ENCODE data around the gene HRH2.

HRH2 gene

DNA sequence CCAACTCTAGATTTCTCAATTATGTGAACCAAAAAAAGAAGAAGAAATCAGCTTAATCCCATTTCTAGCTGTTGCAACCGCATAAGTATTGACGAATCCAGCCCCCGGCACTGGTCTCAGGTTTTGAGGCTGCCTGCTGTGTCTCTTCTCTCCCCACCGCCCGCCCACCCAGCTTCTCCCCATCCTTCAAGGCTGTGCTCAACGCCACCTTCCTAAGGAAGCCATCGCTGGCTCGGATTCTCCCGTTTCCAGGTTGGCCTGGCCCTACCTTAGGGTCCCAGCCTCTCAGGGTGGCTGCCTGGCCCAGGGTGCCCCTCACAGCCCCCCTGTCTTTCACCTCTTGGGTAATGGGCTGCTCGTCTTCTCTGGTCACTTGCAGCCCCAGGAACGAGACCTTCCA is 77.8 kb downstream of the HRH2 start:
- TF ChIP-seq, protein P1, sequence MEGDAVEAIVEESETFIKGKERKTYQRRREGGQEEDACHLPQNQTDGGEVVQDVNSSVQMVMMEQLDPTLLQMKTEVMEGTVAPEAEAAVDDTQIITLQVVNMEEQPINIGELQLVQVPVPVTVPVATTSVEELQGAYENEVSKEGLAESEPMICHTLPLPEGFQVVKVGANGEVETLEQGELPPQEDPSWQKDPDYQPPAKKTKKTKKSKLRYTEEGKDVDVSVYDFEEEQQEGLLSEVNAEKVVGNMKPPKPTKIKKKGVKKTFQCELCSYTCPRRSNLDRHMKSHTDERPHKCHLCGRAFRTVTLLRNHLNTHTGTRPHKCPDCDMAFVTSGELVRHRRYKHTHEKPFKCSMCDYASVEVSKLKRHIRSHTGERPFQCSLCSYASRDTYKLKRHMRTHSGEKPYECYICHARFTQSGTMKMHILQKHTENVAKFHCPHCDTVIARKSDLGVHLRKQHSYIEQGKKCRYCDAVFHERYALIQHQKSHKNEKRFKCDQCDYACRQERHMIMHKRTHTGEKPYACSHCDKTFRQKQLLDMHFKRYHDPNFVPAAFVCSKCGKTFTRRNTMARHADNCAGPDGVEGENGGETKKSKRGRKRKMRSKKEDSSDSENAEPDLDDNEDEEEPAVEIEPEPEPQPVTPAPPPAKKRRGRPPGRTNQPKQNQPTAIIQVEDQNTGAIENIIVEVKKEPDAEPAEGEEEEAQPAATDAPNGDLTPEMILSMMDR (IDR thresholded peaks at IDR 0.05; ENCODE audit: low read depth, low read length, missing control alignments): no peak

DNA sequence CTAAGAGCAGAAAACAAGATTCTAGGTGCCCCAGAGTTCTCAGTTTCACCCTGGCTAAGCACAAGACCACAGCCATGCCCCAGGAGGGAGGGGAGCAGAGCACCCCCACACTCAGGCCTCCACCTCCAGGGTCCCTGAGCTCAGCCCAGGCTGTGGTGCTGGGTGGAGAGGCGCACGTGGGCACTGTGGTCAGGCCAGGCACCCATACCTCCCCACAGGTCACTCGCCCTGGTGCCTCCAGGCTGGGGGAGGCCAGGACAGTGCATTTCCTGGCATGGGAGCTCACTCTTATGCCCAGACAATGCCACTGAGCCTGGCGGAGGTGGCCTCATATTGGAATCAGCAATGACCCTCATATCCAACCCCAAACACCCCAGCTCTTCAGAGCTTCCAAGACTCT is 78.8 kb downstream of the HRH2 start:
- TF ChIP-seq, protein P1 (IDR thresholded peaks at IDR 0.05; ENCODE audit: low read depth, low read length, missing control alignments): no peak
- DNase-seq (ENCODE audit: low read depth): no peak
- H3K4me3 ChIP-seq (ENCODE audit: low read depth, low read length): no peak overlapping the region
- in situ Hi-C loops (cut with HindIII; ENCODE audit: low sequenced_read_pairs): no loop called here

More for the DNA sequence above, 77.8 kb downstream of the HRH2 start:
- in situ Hi-C loops (cut with HindIII; ENCODE audit: low sequenced_read_pairs): no loop called here
- no peak for DNase-seq (ENCODE audit: low read depth)
- H3K4me3 ChIP-seq (ENCODE audit: low read depth, low read length): no peak overlapping the region

DNA sequence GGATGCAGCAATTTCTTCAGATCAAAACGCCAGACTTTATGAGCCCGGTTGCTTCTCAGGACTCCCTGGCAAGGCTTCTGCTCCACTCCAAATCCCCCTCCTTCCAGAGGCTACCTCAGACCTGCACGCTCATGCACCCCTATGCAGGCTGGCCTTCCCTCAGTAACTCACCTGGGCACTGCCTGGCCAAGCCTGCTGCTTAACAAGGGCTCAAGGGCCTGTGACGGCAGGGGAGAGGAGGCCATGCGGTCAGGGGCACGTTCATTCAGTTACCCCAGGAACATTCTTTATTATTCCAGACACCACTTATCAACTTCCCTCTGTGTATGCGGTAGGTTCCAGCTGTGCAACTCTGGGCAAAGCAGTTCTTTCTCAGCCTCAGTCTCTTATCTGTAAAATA is 79.6 kb downstream of the HRH2 start:
- TF ChIP-seq, protein P1 (IDR thresholded peaks at IDR 0.05; ENCODE audit: low read depth, low read length, missing control alignments): no peak
- in situ Hi-C loops (cut with HindIII; ENCODE audit: low sequenced_read_pairs): no loop called here
- no peak overlapping the region for H3K4me3 ChIP-seq (ENCODE audit: low read depth, low read length)
- no peak for DNase-seq (ENCODE audit: low read depth)

DNA sequence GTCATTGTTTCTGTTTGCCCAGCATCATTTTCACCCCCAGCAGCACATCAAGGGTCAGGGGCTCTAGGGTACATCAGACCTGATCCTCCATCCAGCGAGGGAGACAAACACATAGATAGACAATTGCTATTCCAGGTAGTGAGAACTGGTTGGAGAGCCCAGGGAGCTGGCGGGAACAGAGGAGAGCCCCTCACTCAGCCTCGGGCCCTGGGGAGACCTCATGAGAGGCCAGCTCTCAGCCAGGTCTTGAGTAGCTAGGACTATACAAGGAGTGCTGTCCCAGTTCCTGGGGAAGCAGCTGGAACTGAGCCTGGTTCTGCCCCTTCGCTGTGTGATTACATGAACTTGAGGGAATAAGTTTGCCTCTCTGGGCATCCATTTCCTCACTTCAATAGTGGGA is 80.3 kb downstream of the HRH2 start:
- in situ Hi-C loops (cut with HindIII; ENCODE audit: low sequenced_read_pairs): no loop called here
- no peak for DNase-seq (ENCODE audit: low read depth)
- no peak overlapping the region for H3K4me3 ChIP-seq (ENCODE audit: low read depth, low read length)
- TF ChIP-seq, protein P1 (IDR thresholded peaks at IDR 0.05; ENCODE audit: low read depth, low read length, missing control alignments): no peak

DNA sequence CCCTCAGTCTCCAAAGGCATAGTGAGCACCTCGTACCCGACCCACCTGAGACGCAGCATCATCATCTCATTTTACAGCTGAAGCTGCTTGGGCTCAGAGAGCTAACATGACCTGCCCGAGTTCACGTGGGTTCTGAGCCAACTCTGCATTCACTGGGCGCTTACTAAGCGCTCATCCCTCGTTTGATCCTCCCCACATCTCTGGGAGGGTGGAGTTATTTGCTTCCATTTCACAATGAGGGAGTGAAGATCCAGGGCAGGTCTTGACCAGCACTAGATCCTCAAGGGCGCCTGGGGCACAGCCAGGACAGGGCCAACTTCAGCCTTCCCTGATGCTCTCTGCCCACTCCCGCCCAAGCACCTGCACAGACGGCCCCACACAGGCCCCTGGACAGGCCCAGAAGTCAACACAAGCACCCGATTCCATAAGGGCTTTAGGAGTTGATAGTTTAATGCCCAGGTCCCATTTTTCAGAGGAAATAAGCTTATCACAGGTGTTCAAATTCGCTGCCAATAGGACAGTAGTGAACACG is 80.8 kb downstream of the HRH2 start:
- TF ChIP-seq, protein P1 (IDR thresholded peaks at IDR 0.05; ENCODE audit: low read depth, low read length, missing control alignments): no peak
- no peak overlapping the region for H3K4me3 ChIP-seq (ENCODE audit: low read depth, low read length)
- DNase-seq (ENCODE audit: low read depth): no peak
- in situ Hi-C loops (cut with HindIII; ENCODE audit: low sequenced_read_pairs): no loop called here

DNA sequence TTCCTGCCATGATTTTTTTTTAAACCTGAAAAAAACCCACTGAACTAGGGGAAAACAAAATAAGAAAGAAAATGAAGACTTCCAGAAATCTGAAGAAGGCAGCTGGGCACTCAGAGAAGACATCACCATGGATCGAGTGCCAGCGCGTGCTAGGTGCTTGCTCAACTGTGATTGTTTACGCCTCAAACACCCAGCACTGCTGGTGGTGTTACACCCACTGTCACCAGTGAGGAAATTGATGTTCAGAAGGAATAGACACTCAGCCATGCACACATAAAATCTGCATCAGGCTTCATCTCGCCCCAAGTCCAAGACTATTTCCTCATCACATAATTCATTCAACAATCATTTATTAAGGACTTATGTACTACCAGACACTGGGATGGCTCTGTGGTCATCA is 82.1 kb downstream of the HRH2 start:
- in situ Hi-C loops (cut with HindIII; ENCODE audit: low sequenced_read_pairs): no loop called here
- H3K4me3 ChIP-seq (ENCODE audit: low read depth, low read length): no peak overlapping the region
- DNase-seq (ENCODE audit: low read depth): no peak
- TF ChIP-seq, protein P1 (IDR thresholded peaks at IDR 0.05; ENCODE audit: low read depth, low read length, missing control alignments): no peak

DNA sequence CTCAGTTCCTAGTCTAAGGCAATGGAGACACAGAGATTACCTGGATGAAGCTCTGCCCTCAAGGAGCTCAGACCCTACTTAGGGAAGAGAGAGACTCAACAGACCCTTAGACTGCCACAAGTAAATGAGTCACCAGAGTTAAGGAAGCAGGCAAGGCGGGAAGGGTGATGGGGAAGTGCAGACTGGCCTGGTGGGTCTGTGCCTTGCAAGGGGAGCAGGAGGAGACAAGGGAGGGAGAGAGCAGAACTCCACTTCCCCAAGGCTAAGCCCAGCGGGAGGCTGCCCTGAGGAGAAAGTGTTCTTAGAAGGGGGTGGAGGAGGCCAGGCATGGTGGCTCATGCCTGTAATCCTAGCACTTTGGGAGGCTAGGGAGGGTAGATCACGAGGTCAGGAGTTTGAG is 83.7 kb downstream of the HRH2 start:
- TF ChIP-seq, protein P1 (IDR thresholded peaks at IDR 0.05; ENCODE audit: low read depth, low read length, missing control alignments): no peak
- DNase-seq (ENCODE audit: low read depth): no peak
- H3K4me3 ChIP-seq (ENCODE audit: low read depth, low read length): no peak overlapping the region
- in situ Hi-C loops (cut with HindIII; ENCODE audit: low sequenced_read_pairs): no loop called here
